ENCODE results near the gene NAPEPLD.
"Not testable (repeated sequence)": the region's sequence is repeated elsewhere in the genome, so short reads cannot be mapped to it uniquely, and the experiment has no call there.

Gene NAPEPLD

GRCh38 chr7:103144754-103145153 lies 4.1 kb downstream of the NAPEPLD start:
- in situ Hi-C loops (cut with MboI; ENCODE audit: low sequenced_read_pairs) = not testable (repeated sequence)

- in situ Hi-C loops (cut with MboI; ENCODE audit: low sequenced_read_pairs) = no loop called here
These were observed 5.0 kb downstream of the NAPEPLD start for GRCh38 chr7:103143868-103144267.

- in situ Hi-C loops (cut with MboI; ENCODE audit: low sequenced_read_pairs) = no loop called here
These were observed 6.4 kb downstream of the NAPEPLD start for GRCh38 chr7:103142494-103142893.

GRCh38 chr7:103141753-103142404 lies 7.0 kb downstream of the NAPEPLD start:
- in situ Hi-C loops (cut with MboI; ENCODE audit: low sequenced_read_pairs) = no loop called here

GRCh38 chr7:103140685-103141084 lies 8.2 kb downstream of the NAPEPLD start:
- in situ Hi-C loops (cut with MboI; ENCODE audit: low sequenced_read_pairs) = no loop called here

GRCh38 chr7:103140061-103140460 lies 8.8 kb downstream of the NAPEPLD start:
- in situ Hi-C loops (cut with MboI; ENCODE audit: low sequenced_read_pairs) = no loop called here

GRCh38 chr7:103134836-103135554 lies 13.9 kb downstream of the NAPEPLD start:
- in situ Hi-C loops (cut with MboI; ENCODE audit: low sequenced_read_pairs) = no loop called here

- in situ Hi-C loops (cut with MboI; ENCODE audit: low sequenced_read_pairs) = no loop called here
These were observed 15.8 kb downstream of the NAPEPLD start for GRCh38 chr7:103132995-103133688.

- in situ Hi-C loops (cut with MboI; ENCODE audit: low sequenced_read_pairs) = no loop called here
These were observed 17.8 kb downstream of the NAPEPLD start for GRCh38 chr7:103130901-103131624.

GRCh38 chr7:103129702-103130549 lies 19.0 kb downstream of the NAPEPLD start:
- in situ Hi-C loops (cut with MboI; ENCODE audit: low sequenced_read_pairs) = no loop called here

- in situ Hi-C loops (cut with MboI; ENCODE audit: low sequenced_read_pairs) = no loop called here
These were observed 21.9 kb downstream of the NAPEPLD start for GRCh38 chr7:103127006-103127405.

- in situ Hi-C loops (cut with MboI; ENCODE audit: low sequenced_read_pairs) = no loop called here
These were observed 24.4 kb downstream of the NAPEPLD start for GRCh38 chr7:103124429-103124979.

GRCh38 chr7:103123529-103123928 lies 25.4 kb downstream of the NAPEPLD start:
- in situ Hi-C loops (cut with MboI; ENCODE audit: low sequenced_read_pairs) = no loop called here

- in situ Hi-C loops (cut with MboI; ENCODE audit: low sequenced_read_pairs) = no loop called here
These were observed 27.3 kb downstream of the NAPEPLD start for GRCh38 chr7:103121641-103122040.

- in situ Hi-C loops (cut with MboI; ENCODE audit: low sequenced_read_pairs) = no loop called here
These were observed 28.5 kb downstream of the NAPEPLD start for GRCh38 chr7:103120362-103120761.

- in situ Hi-C loops (cut with MboI; ENCODE audit: low sequenced_read_pairs) = no loop called here
These were observed 29.1 kb downstream of the NAPEPLD start for GRCh38 chr7:103119791-103120291.

GRCh38 chr7:103117465-103117864 lies 31.4 kb downstream of the NAPEPLD start:
- in situ Hi-C loops (cut with MboI; ENCODE audit: low sequenced_read_pairs) = no loop called here

- in situ Hi-C loops (cut with MboI; ENCODE audit: low sequenced_read_pairs) = no loop called here
These were observed 31.9 kb downstream of the NAPEPLD start for GRCh38 chr7:103116991-103117390.

GRCh38 chr7:103116511-103116910 lies 32.4 kb downstream of the NAPEPLD start:
- in situ Hi-C loops (cut with MboI; ENCODE audit: low sequenced_read_pairs) = no loop called here

- in situ Hi-C loops (cut with MboI; ENCODE audit: low sequenced_read_pairs) = no loop called here
These were observed 33.1 kb downstream of the NAPEPLD start for GRCh38 chr7:103115771-103116170.

Data from HL-60/S4 treated with retinoic acid at 250 ng/mL for 4 days and 3 days (cell line).